Measurements from ENCODE around the gene CFAP54.
"Not testable (repeated sequence)": the region's sequence is repeated elsewhere in the genome, so short reads cannot be mapped to it uniquely, and the experiment has no call there.

Gene CFAP54

DNA sequence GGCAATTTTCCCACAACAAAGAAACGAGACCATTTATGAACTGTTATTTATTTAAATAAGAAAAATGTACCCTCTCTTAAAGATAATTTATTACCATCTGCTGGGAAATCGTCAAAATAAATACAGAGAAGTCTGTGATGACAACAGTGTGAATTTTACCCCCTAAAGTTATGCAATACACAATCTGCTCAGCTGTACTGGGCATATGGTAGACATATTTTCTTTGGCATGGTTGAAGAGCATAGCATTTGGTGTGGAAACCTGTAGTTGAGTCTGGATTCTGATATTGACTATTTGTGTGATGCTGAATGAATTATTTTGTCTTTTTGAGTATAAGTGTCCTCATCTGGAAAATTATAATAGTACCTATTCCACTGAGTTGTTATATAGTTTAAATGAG, 60.0 kb downstream of the CFAP54 start:
- TF ChIP-seq, protein P1, sequence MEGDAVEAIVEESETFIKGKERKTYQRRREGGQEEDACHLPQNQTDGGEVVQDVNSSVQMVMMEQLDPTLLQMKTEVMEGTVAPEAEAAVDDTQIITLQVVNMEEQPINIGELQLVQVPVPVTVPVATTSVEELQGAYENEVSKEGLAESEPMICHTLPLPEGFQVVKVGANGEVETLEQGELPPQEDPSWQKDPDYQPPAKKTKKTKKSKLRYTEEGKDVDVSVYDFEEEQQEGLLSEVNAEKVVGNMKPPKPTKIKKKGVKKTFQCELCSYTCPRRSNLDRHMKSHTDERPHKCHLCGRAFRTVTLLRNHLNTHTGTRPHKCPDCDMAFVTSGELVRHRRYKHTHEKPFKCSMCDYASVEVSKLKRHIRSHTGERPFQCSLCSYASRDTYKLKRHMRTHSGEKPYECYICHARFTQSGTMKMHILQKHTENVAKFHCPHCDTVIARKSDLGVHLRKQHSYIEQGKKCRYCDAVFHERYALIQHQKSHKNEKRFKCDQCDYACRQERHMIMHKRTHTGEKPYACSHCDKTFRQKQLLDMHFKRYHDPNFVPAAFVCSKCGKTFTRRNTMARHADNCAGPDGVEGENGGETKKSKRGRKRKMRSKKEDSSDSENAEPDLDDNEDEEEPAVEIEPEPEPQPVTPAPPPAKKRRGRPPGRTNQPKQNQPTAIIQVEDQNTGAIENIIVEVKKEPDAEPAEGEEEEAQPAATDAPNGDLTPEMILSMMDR (IDR thresholded peaks at IDR 0.05; ENCODE audit: extremely low read depth, missing control alignments): no peak
- DNase-seq (ENCODE audit: low spot score): no peak

DNA sequence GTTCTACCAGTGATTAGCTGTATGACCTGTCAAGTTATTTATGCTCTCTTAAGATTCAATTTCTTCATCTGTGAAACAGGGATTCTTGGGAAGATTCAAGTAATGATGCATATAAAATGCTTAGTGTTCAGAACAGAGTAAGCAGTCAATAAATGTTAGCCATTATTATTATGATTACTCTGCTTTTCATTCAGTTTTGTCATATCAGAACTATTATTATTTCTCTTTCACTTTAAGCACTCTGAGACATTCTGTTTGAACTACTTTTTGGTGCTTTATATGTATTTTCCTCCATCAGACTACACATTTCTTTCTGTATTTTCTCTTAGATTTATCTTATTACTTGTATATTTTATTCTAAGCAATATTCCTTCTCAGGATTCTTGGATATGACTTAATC, 81.2 kb downstream of the CFAP54 start:
- TF ChIP-seq, protein P1 (IDR thresholded peaks at IDR 0.05; ENCODE audit: extremely low read depth, missing control alignments): no peak
- no peak for DNase-seq (ENCODE audit: low spot score)

DNA sequence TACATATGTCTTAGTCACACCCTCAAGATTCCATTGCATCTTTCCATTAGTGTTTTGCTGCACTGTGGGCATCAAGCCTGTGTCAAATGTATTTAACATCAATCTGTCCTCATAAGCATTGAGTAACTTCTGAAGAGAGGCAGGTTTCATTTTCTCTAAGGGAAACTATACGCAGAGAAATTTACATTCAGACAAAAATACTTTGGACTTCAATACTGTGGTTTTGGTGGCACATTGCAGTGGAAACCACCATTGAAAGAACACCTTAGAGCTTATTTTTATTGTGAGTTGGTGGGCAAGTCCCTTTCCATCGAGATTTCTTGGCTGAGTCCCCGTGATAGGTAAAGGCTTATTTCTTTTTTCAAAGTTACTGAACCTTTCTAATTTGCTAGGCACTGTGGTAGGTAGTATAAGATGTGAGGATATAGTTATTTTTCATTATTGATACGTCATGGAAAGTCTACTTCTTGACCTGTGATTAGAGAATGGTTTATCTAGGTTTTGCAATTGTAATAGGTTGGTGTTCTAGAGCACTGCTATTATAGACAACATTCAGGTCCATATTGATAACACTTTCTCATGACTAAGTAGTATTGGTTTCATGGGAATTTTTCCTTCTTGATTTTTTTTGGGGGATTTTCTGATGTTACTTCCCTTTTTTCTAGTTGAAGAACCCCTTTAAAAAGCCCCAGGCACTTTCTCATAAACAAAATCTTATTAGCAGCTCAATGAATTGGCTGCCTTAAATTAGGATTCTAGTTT, 81.9 kb downstream of the CFAP54 start:
- TF ChIP-seq, protein P1 (IDR thresholded peaks at IDR 0.05; ENCODE audit: extremely low read depth, missing control alignments): no peak
- peak; percentile 49 for DNase-seq (ENCODE audit: low spot score)

DNA sequence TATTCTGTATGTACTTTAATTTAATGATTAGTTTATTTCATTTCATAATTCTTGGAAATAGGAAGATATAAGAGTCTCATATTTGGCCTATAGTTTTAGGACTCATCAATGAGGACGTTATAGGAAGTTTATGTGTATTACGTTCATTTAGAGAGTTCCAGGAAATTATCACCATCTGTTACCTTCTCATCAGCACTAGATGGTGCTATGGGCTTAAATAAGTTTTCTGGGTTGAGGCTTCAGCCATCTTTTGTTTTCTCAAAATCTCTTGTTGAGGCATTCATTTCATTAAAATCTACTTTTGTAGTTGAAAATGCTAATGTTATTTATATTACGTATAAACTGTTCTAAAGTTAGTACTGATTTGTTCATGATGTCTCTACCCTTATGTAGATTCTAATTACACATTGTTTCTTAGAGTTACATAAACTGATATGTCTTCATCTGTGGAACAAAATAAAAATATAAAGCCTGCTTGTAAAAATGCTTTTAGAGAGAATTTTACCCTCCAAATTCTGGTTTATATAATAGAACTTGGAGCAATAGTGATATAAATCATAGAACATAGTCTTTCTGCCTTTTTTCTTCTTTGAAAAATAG, 89.2 kb downstream of the CFAP54 start:
- TF ChIP-seq, protein P1 (IDR thresholded peaks at IDR 0.05; ENCODE audit: extremely low read depth, missing control alignments): peak; percentile 19
- peak; percentile 62 for DNase-seq (ENCODE audit: low spot score)

GRCh38 chr12:96585977-96586376, 96.6 kb downstream of the CFAP54 start:
- TF ChIP-seq, protein P1 (IDR thresholded peaks at IDR 0.05; ENCODE audit: extremely low read depth, missing control alignments): no peak
- DNase-seq (ENCODE audit: low spot score): no peak

DNA sequence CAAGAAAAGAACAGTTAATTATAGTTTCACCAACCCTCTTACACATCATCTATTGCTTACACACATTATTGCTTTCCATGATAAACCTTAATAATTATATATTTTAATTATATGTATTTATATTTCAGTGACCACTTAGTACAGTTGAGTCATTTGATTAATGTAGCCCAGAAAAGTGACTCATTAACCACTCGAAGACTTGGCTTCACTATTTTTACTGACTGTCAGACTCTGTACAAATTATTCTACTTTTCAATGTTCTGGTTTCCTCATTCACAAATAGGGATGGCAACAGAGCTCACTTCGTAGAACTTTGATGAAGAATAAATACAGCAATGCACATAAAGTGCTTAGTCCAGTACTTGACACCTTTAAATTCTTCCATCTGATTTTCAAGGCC, 98.3 kb downstream of the CFAP54 start:
- no peak for DNase-seq (ENCODE audit: low spot score)
- TF ChIP-seq, protein P1 (IDR thresholded peaks at IDR 0.05; ENCODE audit: extremely low read depth, missing control alignments): no peak

- TF ChIP-seq, protein P1 (IDR thresholded peaks at IDR 0.05; ENCODE audit: extremely low read depth, missing control alignments): no peak
Observed at GRCh38 chr12:96590970-96591369, 101.6 kb downstream of the CFAP54 start.

DNA sequence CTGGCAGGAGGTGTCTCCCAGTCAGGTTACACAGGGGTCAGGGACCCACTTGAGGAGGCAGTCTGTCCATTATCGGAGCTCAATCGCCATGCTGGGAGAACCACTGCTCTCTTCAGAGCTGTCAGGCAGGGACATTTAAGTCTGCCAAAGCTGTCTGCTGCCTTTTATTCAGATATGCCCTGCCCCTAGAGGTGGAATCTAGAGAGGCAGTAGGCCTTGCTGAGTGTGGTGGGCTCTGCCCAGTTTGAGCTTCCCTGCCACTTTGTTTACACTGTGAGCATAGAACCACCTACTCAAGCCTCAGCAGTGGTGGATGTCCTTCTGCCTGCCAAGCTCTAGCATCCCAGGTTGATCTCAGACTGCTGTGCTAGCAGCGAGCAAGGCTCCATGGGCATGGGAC, 115.0 kb downstream of the CFAP54 start:
- DNase-seq (ENCODE audit: low spot score): not testable (repeated sequence)

More at GRCh38 chr12:96590970-96591369, 101.6 kb downstream of the CFAP54 start:
- no peak for DNase-seq (ENCODE audit: low spot score)

Data from GM20000 (cell line).